Measurements from ENCODE around the gene KIAA0513.

KIAA0513 gene

GRCh38 chr16:85092309-85092708, 64.7 kb downstream of the KIAA0513 start:
- no peak for DNase-seq

DNA sequence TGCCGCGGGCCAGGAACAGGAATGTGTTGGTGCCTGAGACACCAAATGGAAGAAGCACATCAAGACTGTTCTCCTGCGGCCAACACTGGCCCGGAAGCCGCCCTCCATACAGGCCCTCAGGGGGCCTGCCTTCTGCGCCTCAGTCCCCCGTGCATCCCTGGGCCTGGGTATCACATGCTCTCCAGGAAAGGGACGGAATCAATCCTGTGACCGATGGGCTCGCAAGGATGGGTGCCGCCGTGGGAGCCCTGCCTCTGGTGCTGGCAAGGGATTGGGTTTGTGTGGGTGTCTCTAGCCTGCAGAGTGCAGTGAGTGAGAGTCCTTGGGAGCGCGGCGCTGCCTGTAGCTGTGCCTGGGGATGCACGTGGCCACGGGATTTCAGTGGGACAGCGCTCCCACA, 65.3 kb downstream of the KIAA0513 start:
- DNase-seq, result no peak

DNA sequence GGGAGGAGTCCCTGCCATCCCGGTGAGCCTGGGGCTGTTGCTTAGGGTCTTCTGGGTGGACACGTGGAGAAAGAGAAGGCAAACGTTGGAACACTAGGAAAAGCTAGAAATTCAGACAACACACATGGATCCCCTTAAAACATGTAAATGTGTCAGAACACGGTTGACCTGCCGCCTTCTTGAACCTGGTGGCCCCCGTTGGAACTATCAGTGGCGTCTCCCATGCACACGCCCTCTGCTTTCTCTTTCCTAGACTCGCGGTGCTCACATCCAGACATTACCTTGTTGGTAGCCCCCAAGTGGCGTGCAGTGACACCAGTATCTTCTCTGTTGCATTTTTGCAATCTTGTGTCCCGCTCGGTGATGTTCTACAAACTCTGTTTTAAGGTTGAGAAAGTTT, 66.1 kb downstream of the KIAA0513 start:
- no peak for DNase-seq

DNA sequence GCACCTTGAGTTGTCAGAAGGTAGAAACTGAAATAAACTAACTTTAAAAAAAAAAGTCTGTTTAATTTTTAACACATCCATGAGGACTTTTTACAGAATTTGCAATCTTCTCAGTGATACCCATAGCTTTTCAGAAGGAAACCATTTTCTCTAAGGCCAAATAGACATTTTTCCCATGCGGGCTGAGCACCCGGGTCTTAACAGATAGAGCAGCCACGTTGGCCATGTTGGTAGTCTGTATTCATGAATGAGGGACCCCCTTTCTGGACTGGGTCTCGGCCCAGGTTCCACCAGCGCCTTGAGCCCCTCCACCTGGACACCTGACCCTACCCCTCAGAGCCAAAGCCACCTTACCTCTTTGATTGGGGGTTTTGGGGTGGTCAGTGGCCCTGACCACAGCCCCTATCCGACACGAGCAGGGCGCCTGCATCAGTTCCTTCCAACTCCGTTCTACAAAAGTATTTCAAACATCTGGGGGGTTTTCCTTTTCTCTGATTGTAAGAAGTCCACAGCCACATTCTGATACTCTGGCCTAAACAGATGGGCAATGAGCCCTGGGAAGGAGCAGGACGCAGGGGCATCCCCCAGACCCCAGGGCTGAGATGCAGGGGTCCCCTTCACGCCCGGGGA, 66.7 kb downstream of the KIAA0513 start:
- no peak for DNase-seq

DNA sequence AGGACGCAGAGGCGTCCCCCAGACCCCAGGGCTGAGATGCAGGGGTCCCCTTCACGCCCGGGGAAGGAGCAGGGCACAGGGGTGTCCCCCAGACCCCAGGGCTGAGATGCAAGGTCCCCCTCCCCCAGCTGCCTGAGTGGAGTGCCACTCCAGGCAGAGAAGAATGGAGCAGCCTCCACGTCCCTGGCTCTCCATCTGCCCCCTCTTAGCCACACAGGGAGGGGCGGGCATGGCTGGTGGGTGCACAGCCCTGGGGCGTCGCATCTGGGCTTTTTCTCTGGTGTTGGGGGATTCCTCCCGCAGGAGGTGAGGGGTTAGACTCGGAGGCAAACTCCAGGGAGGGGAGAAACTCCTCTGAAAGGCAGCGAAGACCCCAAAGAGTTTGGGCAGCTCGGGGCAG, 67.2 kb downstream of the KIAA0513 start:
- no peak for DNase-seq

GRCh38 chr16:85096921-85097320, 69.3 kb downstream of the KIAA0513 start:
- no peak for DNase-seq

GRCh38 chr16:85098565-85098964, 71.0 kb downstream of the KIAA0513 start:
- DNase-seq, result no peak

- no peak for DNase-seq
Measured at GRCh38 chr16:85100265-85100664, 72.7 kb downstream of the KIAA0513 start.

DNA sequence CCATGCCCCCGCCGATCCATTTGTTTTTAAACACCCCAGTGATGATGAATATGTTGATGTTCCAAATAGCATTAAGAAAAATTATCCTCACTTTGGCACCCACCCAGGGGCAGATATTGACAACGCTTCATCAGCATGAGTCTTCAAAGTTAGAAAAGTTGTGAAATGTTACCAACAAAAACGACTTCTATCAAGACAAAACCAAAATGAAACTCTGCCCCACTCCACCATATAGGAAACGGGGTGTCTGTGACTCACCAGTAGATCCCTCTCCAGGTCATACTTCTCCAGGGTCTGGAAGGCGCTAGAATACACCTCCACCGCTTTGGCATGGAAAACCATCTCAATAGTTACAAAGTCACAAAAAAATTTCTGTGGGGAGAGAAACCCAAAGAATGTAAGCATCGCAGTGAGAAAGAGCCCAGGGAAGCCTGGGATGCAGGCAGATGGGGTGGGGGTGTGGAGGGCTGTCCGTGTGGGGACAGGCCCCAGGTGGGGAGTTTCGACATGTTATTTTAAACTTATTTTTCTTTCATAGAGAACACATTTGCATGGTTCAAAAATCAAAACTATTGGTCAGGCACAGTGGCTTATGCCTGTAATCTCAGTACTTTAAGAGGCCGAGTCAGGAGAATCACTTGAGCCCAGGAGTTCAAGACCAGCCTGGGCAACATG, 74.5 kb downstream of the KIAA0513 start:
- DNase-seq, result peak; percentile 56

GRCh38 chr16:85103114-85104079, 75.8 kb downstream of the KIAA0513 start:
- peak; percentile 11 for DNase-seq

- DNase-seq, result no peak
Measured at GRCh38 chr16:85104147-85104546, 76.6 kb downstream of the KIAA0513 start.

DNA sequence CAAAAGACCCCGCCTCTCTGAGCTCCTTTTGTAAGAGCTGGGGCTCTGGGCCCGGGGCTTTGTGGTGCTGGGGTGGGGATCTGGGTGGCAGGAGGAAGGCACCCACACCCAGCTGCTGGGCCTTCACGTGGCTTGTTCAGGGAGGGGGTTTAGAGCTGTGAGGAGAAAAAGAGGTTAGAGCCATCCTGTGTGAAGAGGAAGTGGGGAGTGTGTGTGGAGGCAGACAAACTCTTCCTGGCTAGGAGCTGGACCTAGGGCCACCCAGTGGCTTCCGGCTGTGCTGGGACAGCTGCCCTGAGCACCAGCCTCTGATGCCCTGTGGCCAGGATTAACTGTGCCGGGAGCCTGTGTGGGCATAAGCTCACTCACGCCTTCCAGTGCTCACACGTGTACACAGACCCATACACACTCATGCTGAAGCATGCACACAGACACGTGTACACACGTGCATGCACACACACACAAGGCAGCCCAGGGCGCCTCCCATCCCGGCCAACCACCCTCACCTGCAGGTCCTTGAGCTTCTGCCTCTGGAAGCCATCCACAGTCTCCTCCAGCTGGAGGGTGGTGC, 77.3 kb downstream of the KIAA0513 start:
- peak; percentile 48 for DNase-seq

GRCh38 chr16:85105475-85105874, 77.9 kb downstream of the KIAA0513 start:
- DNase-seq, result no peak

GRCh38 chr16:85107083-85107482, 79.5 kb downstream of the KIAA0513 start:
- DNase-seq, result no peak

GRCh38 chr16:85107532-85107931, 79.9 kb downstream of the KIAA0513 start:
- no peak for DNase-seq

- DNase-seq, result no peak
Measured at GRCh38 chr16:85110105-85110504, 82.5 kb downstream of the KIAA0513 start.

GRCh38 chr16:85111184-85111583, 83.6 kb downstream of the KIAA0513 start:
- DNase-seq, result no peak

DNA sequence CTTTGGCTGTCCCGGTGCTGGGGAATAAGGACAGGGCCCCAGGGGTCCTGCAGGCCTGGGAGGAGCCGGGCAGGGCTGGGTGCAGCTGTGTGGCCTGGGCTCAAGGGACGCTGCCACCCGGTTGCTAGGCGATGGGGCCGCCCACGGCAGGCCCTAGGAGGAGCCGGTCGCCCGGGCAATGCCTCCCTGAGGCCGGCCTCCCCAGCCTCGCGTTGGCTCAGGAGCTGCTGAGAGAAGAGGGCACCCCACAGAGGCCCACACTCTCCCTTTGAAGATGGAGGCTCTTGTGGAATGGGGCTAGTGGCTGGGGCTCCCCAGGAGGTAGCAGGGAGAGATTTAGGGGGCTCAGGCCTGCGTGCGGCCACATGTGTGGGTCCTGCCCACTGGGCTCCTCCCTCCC, 84.8 kb downstream of the KIAA0513 start, which contains the start of gene CIBAR2:
TSS of gene CIBAR2 (minus strand) at position 109 of the 400 bp plus-strand sequence. CDS start 120 bp downstream, outside the sequence.
- no peak for DNase-seq

- no peak for DNase-seq
Measured at GRCh38 chr16:85113168-85113733, 85.7 kb downstream of the KIAA0513 start.

GRCh38 chr16:85113913-85114312, 86.3 kb downstream of the KIAA0513 start:
- DNase-seq, result no peak

GRCh38 chr16:85114909-85115567, 87.4 kb downstream of the KIAA0513 start:
- DNase-seq, result peak; percentile 79

DNA sequence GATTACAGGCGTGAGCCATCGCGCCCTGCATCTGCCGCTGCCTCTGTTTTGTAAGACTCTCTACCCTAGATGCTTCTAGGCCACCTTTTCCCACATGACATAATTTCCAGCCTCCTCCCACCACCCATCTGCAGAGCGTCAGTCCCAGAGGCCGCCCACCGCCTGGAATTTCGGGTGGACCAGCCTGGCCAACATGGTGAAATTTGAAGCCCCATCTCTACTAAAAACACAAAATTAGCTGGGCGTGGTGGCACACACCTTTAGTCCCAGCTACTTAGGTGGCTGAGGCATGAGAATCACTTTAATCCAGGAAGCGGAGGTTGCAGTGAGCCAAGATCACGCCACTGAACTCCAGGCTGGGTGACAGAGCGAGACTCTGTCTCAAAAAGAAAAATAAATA, 89.8 kb downstream of the KIAA0513 start:
- DNase-seq, result no peak

All from inflammatory macrophage treated with lipopolysaccharide for 4 hours (primary cell).